HG03378 (cell line): ENCODE measurements around the gene TSPY4.
"Not testable (repeated sequence)": the region's sequence is repeated elsewhere in the genome, so short reads cannot be mapped to it uniquely, and the experiment has no call there.

Experiments
- ATAC-seq: cut with Tn5 transposase; IDR thresholded peaks from one replicate; pipeline ENCODE4 v1.9.1; 2021; ENCODE audit warnings: mild to moderate bottlenecking, moderate library complexity; ENCODE audit not compliant: unreplicated experiment

TSPY4 gene

GRCh38 chrY:9337164-9337563 is at the start of gene TSPY4:
TSPY4 (plus strand) TSS chrY:9337464; CDS start chrY:9337510, 46 bp downstream.
- ATAC-seq, result not testable (repeated sequence)

- no peak for ATAC-seq
Observed at GRCh38 chrY:9320996-9321395, 16.3 kb upstream of the TSPY4 start.

GRCh38 chrY:9357497-9357896 is 20.2 kb downstream of the TSPY4 start, which contains the start of gene TSPY8:
TSPY8 (plus strand) TSS chrY:9357797; CDS start chrY:9357843, 46 bp downstream.
- not testable (repeated sequence) for ATAC-seq
